ENCODE results near the gene GREB1L. TPM values are rescaled to one million over a fixed set of nuclear protein-coding genes. Genes with fewer than 3 reads are reported as not detected.

The GREB1L gene
- total and polyA plus RNA-seq, 2 donors (not counting 1 experiment from before 2014, with no cell fraction given), result not detected

GRCh38 chr18:21433436-21433835 is 191.4 kb downstream of the GREB1L start:
- POLR2A ChIA-PET, result no interaction called here
- ATAC-seq (ENCODE audit: low read depth) (no peak), DNase-seq (no peak)
- Histone ChIP-seq H3K4me2 (replicated peaks; ENCODE audit: low read depth, low read length, poor library complexity, severe bottlenecking) (no peak overlapping the region), H3K27ac (ENCODE audit: low read length in 2 of 2) (no peak overlapping the region), H4K20me1 (ENCODE audit: control insufficient read depth, insufficient read depth, low read length, poor library complexity, severe bottlenecking) (no peaks in the 10 kb centered on the region), H3K27me3 (replicated peaks in 1 of 4; ENCODE audit: control extremely low read depth in 1 of 4, control insufficient read depth in 3 of 4, insufficient read depth in 4 of 4, low read length in 3 of 4) (peaks cover 0 to 8% (median 0%) of the 10 kb centered on the region in 4 experiments), H3K4me1 (ENCODE audit: control insufficient read depth in 2 of 2, insufficient read depth in 2 of 2, low read length in 2 of 2) (no peaks in the 10 kb centered on the region), H3K79me2 (ENCODE audit: control insufficient read depth, insufficient read depth, low read length) (no peaks in the 10 kb centered on the region), H3K36me3 (replicated peaks in 1 of 2; ENCODE audit: control extremely low read depth in 1 of 2, control insufficient read depth in 1 of 2, extremely low read depth in 1 of 2, insufficient read depth in 2 of 2, low read length in 1 of 2) (no peaks in the 10 kb centered on the region), H2AFZ (ENCODE audit: insufficient read depth, low read depth, low read length, poor library complexity, severe bottlenecking) (no peak overlapping the region), H3K9me3 (ENCODE audit: control extremely low read depth in 1 of 3, control insufficient read depth in 2 of 3, insufficient read depth in 1 of 3, low read length in 2 of 3) (no peaks in the 10 kb centered on the region), H3K9ac (ENCODE audit: low read length) (no peak overlapping the region), H3K4me3 (ENCODE audit: control extremely low read depth in 1 of 5, extremely low read depth in 1 of 5, insufficient read depth in 1 of 5, low read depth in 2 of 5, low read length in 4 of 5) (no peak overlapping the region)
- CTCF ChIA-PET, result no interaction called here
- intact Hi-C loops (cut with micrococcal nuclease), result no loop called here
- H3K9me3 Mint-ChIP-seq (ENCODE audit: insufficient read depth), result no peaks in the 10 kb centered on the region
- TF ChIP-seq, protein P1, sequence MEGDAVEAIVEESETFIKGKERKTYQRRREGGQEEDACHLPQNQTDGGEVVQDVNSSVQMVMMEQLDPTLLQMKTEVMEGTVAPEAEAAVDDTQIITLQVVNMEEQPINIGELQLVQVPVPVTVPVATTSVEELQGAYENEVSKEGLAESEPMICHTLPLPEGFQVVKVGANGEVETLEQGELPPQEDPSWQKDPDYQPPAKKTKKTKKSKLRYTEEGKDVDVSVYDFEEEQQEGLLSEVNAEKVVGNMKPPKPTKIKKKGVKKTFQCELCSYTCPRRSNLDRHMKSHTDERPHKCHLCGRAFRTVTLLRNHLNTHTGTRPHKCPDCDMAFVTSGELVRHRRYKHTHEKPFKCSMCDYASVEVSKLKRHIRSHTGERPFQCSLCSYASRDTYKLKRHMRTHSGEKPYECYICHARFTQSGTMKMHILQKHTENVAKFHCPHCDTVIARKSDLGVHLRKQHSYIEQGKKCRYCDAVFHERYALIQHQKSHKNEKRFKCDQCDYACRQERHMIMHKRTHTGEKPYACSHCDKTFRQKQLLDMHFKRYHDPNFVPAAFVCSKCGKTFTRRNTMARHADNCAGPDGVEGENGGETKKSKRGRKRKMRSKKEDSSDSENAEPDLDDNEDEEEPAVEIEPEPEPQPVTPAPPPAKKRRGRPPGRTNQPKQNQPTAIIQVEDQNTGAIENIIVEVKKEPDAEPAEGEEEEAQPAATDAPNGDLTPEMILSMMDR (IDR thresholded peaks at IDR 0.05), result no peak
- no peak for TF ChIP-seq EZH2 (IDR thresholded peaks at IDR 0.05; ENCODE audit: borderline replicate concordance, insufficient read depth, low read depth, low read length, poor library complexity, severe bottlenecking)
- WGBS (ENCODE audit: insufficient coverage), result no CpG with 5 or more reads among the region's 1 CpG
- no peak overlapping the region for H3K27ac Mint-ChIP-seq
- no peak overlapping the region for H3K4me3 Mint-ChIP-seq
- H3K4me1 Mint-ChIP-seq, result no peaks in the 10 kb centered on the region
- H3K27me3 Mint-ChIP-seq, result peaks cover 9% of the 10 kb centered on the region

GRCh38 chr18:21439431-21439846 is 197.4 kb downstream of the GREB1L start:
- peaks cover 26% of the 10 kb centered on the region for H3K27me3 Mint-ChIP-seq
- 78% methylated on average over 2 of the region's 4 CpGs for WGBS (ENCODE audit: insufficient coverage)
- H3K9ac ChIP-seq (ENCODE audit: low read length), result no peak overlapping the region

More at GRCh38 chr18:21439431-21439846, 197.4 kb downstream of the GREB1L start:
- TF ChIP-seq EZH2 (IDR thresholded peaks at IDR 0.05; ENCODE audit: borderline replicate concordance, insufficient read depth, low read depth, low read length, poor library complexity, severe bottlenecking), result no peak
- TF ChIP-seq, protein P1 (IDR thresholded peaks at IDR 0.05), result no peak
- no peaks in the 10 kb centered on the region for H3K9me3 Mint-ChIP-seq (ENCODE audit: insufficient read depth)
- intact Hi-C loops (cut with micrococcal nuclease), result no loop called here
- H3K27ac Mint-ChIP-seq, result no peak overlapping the region
- no peaks in the 10 kb centered on the region for H3K79me2 ChIP-seq (ENCODE audit: control insufficient read depth, insufficient read depth, low read length)
- no peak for DNase-seq
- H3K36me3 ChIP-seq (replicated peaks in 1 of 2; ENCODE audit: control extremely low read depth in 1 of 2, control insufficient read depth in 1 of 2, extremely low read depth in 1 of 2, insufficient read depth in 2 of 2, low read length in 1 of 2), result no peaks in the 10 kb centered on the region
- H3K27ac ChIP-seq (ENCODE audit: low read length in 2 of 2), result no peak overlapping the region
- no peaks in the 10 kb centered on the region for H3K4me1 ChIP-seq (ENCODE audit: control insufficient read depth in 2 of 2, insufficient read depth in 2 of 2, low read length in 2 of 2)
- H3K4me2 ChIP-seq (replicated peaks; ENCODE audit: low read depth, low read length, poor library complexity, severe bottlenecking), result no peak overlapping the region
- ATAC-seq (ENCODE audit: low read depth), result no peak
- POLR2A ChIA-PET, result no interaction called here
- H4K20me1 ChIP-seq (ENCODE audit: control insufficient read depth, insufficient read depth, low read length, poor library complexity, severe bottlenecking), result no peaks in the 10 kb centered on the region
- no peaks in the 10 kb centered on the region for H3K4me1 Mint-ChIP-seq
- H2AFZ ChIP-seq (ENCODE audit: insufficient read depth, low read depth, low read length, poor library complexity, severe bottlenecking), result no peak overlapping the region
- H3K4me3 ChIP-seq (ENCODE audit: control extremely low read depth in 1 of 5, extremely low read depth in 1 of 5, insufficient read depth in 1 of 5, low read depth in 2 of 5, low read length in 4 of 5), result no peak overlapping the region
- no peak overlapping the region for H3K4me3 Mint-ChIP-seq
- H3K27me3 ChIP-seq (replicated peaks in 1 of 4; ENCODE audit: control extremely low read depth in 1 of 4, control insufficient read depth in 3 of 4, insufficient read depth in 4 of 4, low read length in 3 of 4), result peaks cover 0 to 8% (median 0%) of the 10 kb centered on the region in 4 experiments
- no peaks in the 10 kb centered on the region for H3K9me3 ChIP-seq (ENCODE audit: control extremely low read depth in 1 of 3, control insufficient read depth in 2 of 3, insufficient read depth in 1 of 3, low read length in 2 of 3)
- CTCF ChIA-PET, result no interaction called here

All from B cell (primary cell).